Breast epithelium (tissue), 4 donors: Measurements from ENCODE around the gene ALOX5AP. TPM values are rescaled to one million over a fixed set of nuclear protein-coding genes. Genes with fewer than 3 reads are reported as not detected.

Source experiments
- DNase-seq, 2 donors: peaks; one replicate each; pipeline ENCODE4 v3.0.0-alpha.2; 2019; ENCODE audit warnings: low spot score in 2 of 2
- H3K27ac ChIP-seq, 2 donors: fragments of 200-600 bp; sonication (generic) in 1 of 2; one replicate each; pipeline ENCODE4 v1.5.1; 2016 to 2019; ENCODE audit warnings: mild to moderate bottlenecking in 1 of 2
- H3K27me3 ChIP-seq, 2 donors: fragments of 200-600 bp; sonication (generic) in 1 of 2; one replicate each; pipeline versions ENCODE4 v1.5.1 to v1.6.0; 2017 to 2019; ENCODE audit warnings: control low read depth in 1 of 2, mild to moderate bottlenecking in 1 of 2
- H3K36me3 ChIP-seq: fragments of 200-600 bp; one replicate; pipeline ENCODE4 v1.5.1; 2019
- H3K4me1 ChIP-seq, 2 donors: fragments of 200-600 bp; sonication (generic); one replicate each; pipeline ENCODE4 v1.5.1; 2016 to 2019; ENCODE audit warnings: control low read depth in 1 of 2
- H3K4me3 ChIP-seq, 3 donors: fragments of 200-600 bp; sonication (generic); 1 replicate in 2 of 3; 2 replicates in 1 of 3; pipeline ENCODE4 v1.5.1; 2016 to 2019; ENCODE audit warnings: mild to moderate bottlenecking in 3 of 3, moderate library complexity in 2 of 3
- H3K9me3 ChIP-seq, 2 donors: fragments of 200-600 bp; sonication (generic) in 1 of 2; one replicate each; pipeline ENCODE4 v1.5.1; 2016 to 2019; ENCODE audit warnings: control low read depth in 1 of 2
- CTCF ChIP-seq, 3 donors: fragments of 450-650 bp; IDR thresholded peaks; one replicate each; pipeline ENCODE4 v1.5.1; 2016 to 2017; ENCODE audit warnings: antibody characterized with exemption in 3 of 3, mild to moderate bottlenecking in 3 of 3, moderate library complexity in 3 of 3
- POLR2A ChIP-seq: fragments of 450-650 bp; IDR thresholded peaks from one replicate; pipeline ENCODE4 v1.6.1; 2016; ENCODE audit warnings: antibody characterized with exemption, mild to moderate bottlenecking, moderate library complexity
- POLR2AphosphoS5 ChIP-seq, 3 donors: sonication (generic); formaldehyde crosslinking; IDR thresholded peaks; one replicate each; pipeline ENCODE4 v1.6.1; 2017; ENCODE audit warnings: antibody characterized with exemption in 3 of 3
- intact Hi-C: fragments of 100-400 bp; cut with DNase I; formaldehyde crosslinking; loops from one replicate; pipeline ENCODE4 v1.15.1; 2023; ENCODE audit warnings: low total_unique reads
- total RNA-seq, 3 donors: library from RNA; depleted of rRNA; stranded (reverse); fragments of >200 nt; gene quantifications; one replicate each; pipeline ENCODE4 v1.1.0, GENCODE V29; 2016

Gene ALOX5AP
- total RNA-seq, 3 donors from 2014 or later: 32.1 to 47.4 (median 37.9) TPM

GRCh38 chr13:30780338-30780981 lies 45.1 kb downstream of the ALOX5AP start:
- intact Hi-C loops: no loop called here
- Histone ChIP-seq H3K36me3 (no peaks in the 10 kb centered on the region), H3K4me3 (no peak overlapping the region), H3K27ac (no peak overlapping the region), H3K27me3 (no peaks in the 10 kb centered on the region), H3K4me1 (no peaks in the 10 kb centered on the region), H3K9me3 (no peaks in the 10 kb centered on the region)
- DNase-seq: no peak
- no peak for TF ChIP-seq POLR2A
- no peak for TF ChIP-seq CTCF (IDR thresholded peaks at IDR 0.05)
- TF ChIP-seq POLR2AphosphoS5 (IDR thresholded peaks at IDR 0.05): no peak

GRCh38 chr13:30785191-30785850 lies 50.0 kb downstream of the ALOX5AP start:
- intact Hi-C loops: no loop called here
- Histone ChIP-seq H3K9me3 (no peaks in the 10 kb centered on the region), H3K4me3 (no peak overlapping the region), H3K27me3 (no peaks in the 10 kb centered on the region), H3K27ac (no peak overlapping the region), H3K36me3 (no peaks in the 10 kb centered on the region), H3K4me1 (no peaks in the 10 kb centered on the region)
- TF ChIP-seq POLR2A (no peak), CTCF (IDR thresholded peaks at IDR 0.05) (no peak)
- no peak for DNase-seq

DNA sequence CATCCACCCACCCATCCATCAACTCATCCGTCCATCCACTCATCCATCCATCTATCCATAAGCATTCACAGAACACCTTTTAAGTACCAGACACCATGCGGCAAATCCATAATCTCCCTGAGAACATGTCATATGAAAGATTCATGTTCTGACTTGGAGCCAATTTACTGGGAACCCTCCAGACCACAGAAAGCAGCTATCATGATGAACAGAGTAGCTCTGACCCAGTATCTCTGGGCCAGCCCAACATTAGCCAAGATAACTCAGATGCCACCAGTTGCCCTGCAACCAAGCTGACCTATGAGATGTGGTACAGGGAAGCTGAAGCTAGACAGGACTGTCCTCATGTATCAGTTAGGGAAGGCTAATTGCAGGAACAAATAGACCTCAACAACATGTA lies 51.3 kb downstream of the ALOX5AP start:
- Histone ChIP-seq H3K4me3 (no peak overlapping the region), H3K27me3 (no peaks in the 10 kb centered on the region), H3K27ac (no peak overlapping the region), H3K4me1 (peaks cover 0 to under 1% of the 10 kb centered on the region in 2 donors), H3K9me3 (no peaks in the 10 kb centered on the region), H3K36me3 (no peaks in the 10 kb centered on the region)
- no peak for DNase-seq
- TF ChIP-seq POLR2A (no peak), CTCF (IDR thresholded peaks at IDR 0.05) (no peak), POLR2AphosphoS5 (IDR thresholded peaks at IDR 0.05) (no peak)
- intact Hi-C loops: no loop called here

DNA sequence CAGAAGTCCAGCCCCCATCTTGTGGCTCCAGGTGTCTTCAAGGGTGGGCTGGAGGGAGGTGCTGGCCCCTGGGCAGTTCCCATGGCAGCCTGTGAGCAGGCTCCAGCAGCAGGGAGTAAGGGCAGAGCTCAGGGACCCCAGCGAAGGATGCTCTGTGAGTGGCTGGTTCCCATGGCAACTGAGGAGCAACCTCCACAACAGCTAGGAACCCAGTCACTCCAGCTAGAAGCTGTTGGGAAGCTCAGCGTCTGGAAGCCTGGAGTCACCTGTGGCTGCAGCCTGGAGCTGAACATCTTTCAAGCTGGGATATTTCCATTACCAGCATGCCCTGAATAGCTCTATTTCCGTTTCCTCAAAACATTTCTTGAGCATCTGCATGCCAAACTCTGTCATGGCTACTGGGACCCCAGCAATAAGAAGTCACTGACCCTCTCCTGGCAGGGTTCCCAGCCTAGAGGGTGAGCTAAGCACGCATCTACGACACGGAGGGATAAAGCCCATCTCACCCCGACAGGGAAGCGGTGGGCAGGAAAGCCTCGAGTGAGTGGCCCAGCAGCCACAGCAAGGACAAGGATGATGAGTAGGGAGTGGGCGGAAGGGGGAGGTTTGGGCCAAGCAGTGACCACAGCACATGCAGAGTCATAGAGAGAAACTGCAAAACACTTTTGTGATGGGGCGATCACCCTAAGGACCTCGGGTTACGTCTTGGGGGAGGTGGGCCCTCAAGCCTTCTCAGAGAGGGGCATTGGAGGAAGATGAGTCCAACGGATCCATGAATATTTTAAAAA lies 52.6 kb downstream of the ALOX5AP start:
- H3K36me3 ChIP-seq: no peaks in the 10 kb centered on the region
- peaks cover 3 to 13% of the 10 kb centered on the region in 2 donors for H3K4me1 ChIP-seq
- TF ChIP-seq CTCF (IDR thresholded peaks at IDR 0.05) (no peak), POLR2A (no peak), POLR2AphosphoS5 (IDR thresholded peaks at IDR 0.05) (no peak)
- intact Hi-C loops: no loop called here
- no peak overlapping the region for H3K27ac ChIP-seq
- DNase-seq: no peak
- no peak overlapping the region for H3K4me3 ChIP-seq
- no peaks in the 10 kb centered on the region for H3K27me3 ChIP-seq
- no peaks in the 10 kb centered on the region for H3K9me3 ChIP-seq
